GM10266 (cell line): ENCODE measurements around the gene KIT.

ENCODE experiments used
- DNase-seq: peaks from one replicate; pipeline ENCODE4 v3.0.0; 2012; ENCODE audit errors: extremely low spot score
- CTCF ChIP-seq: IDR thresholded peaks from 2 replicates; pipeline ENCODE4 v1.5.1; 2012; ENCODE audit warnings: mild to moderate bottlenecking, low read depth; ENCODE audit not compliant: control insufficient read depth, insufficient read depth; ENCODE audit errors: missing control alignments

Gene KIT

GRCh38 chr4:54661686-54662085, 3.9 kb downstream of the KIT start:
- no peak for DNase-seq
- no peak for TF ChIP-seq CTCF

GRCh38 chr4:54662123-54662522, 4.4 kb downstream of the KIT start:
- DNase-seq: no peak

GRCh38 chr4:54662901-54663585, 5.3 kb downstream of the KIT start:
- TF ChIP-seq CTCF: no peak
- no peak for DNase-seq

More at GRCh38 chr4:54662123-54662522, 4.4 kb downstream of the KIT start:
- no peak for TF ChIP-seq CTCF

GRCh38 chr4:54664400-54664799, 6.6 kb downstream of the KIT start:
- no peak for TF ChIP-seq CTCF
- DNase-seq: no peak

- no peak for DNase-seq
- no peak for TF ChIP-seq CTCF
These were observed 10.4 kb downstream of the KIT start for GRCh38 chr4:54668014-54668611.

GRCh38 chr4:54669831-54670230, 12.1 kb downstream of the KIT start:
- TF ChIP-seq CTCF: no peak
- DNase-seq: no peak

- TF ChIP-seq CTCF: no peak
- no peak for DNase-seq
These were observed 18.1 kb downstream of the KIT start for GRCh38 chr4:54675721-54676461.
